Endothelial cell of umbilical vein (primary cell): ENCODE data around the gene MYOCD. TPM values are rescaled to one million over a fixed set of nuclear protein-coding genes. Genes with fewer than 3 reads are reported as not detected.

ENCODE experiments used
- BruUV-seq: library from RNA; stranded (reverse); fragments of 400-500 nt; replicated peaks from 2 replicates; lab custom pipeline; 2021; lab: Mats Ljungman, UMichigan
- CTCF ChIA-PET: fragments of 300-600, 350-600 bp; sonication (Branson Sonifier 250); formaldehyde crosslinking; loops from one replicate; lab custom pipeline; 2021; ENCODE audit warnings: antibody characterized with exemption, inconsistent platforms; lab: Charles Lee
- POLR2A ChIA-PET: fragments of 300-600, 350-600 bp; sonication (Branson Sonifier 250); formaldehyde crosslinking; loops from one replicate; lab custom pipeline; 2021; ENCODE audit warnings: antibody characterized with exemption, inconsistent platforms; lab: Charles Lee
- DNase-seq: peaks from one replicate; pipeline ENCODE4 v3.0.0-alpha.2; 2011; ENCODE audit warnings: low read depth, low spot score
- FAIRE-seq: peaks from 2 replicates; lab custom pipeline; 2011; peaks lifted over from hg19 to GRCh38; lab: Jason Lieb, UNC
- H2AFZ ChIP-seq: 2 replicates; pipeline ENCODE4 v1.6.0; 2012; ENCODE audit warnings: low read depth, low read length, control low read depth, inconsistent platforms
- H3K27ac ChIP-seq: 2 replicates; pipeline ENCODE4 v1.5.1; 2011; ENCODE audit warnings: low read depth, mild to moderate bottlenecking, control low read depth, low read length, moderate library complexity; ENCODE audit not compliant: insufficient read depth
- H3K27me3 ChIP-seq, 2 experiments: 2 replicates each; pipeline versions ENCODE4 v1.6.0 to v1.6.1; 2011; ENCODE audit warnings: low read length in 2 of 2, mixed read lengths in 1 of 2; ENCODE audit not compliant: control insufficient read depth in 2 of 2, insufficient read depth in 2 of 2
- H3K36me3 ChIP-seq, 2 experiments: 2 replicates in 1 of 2; 3 replicates in 1 of 2; pipeline ENCODE4 v1.5.1; 2011; ENCODE audit warnings: low read length in 2 of 2, mild to moderate bottlenecking in 1 of 2, moderate library complexity in 1 of 2; ENCODE audit not compliant: control insufficient read depth in 2 of 2, insufficient read depth in 2 of 2; ENCODE audit errors: extremely low read depth in 1 of 2
- H3K4me1 ChIP-seq: 3 replicates; pipeline ENCODE4 v1.5.1; 2011; ENCODE audit warnings: mild to moderate bottlenecking, low read length; ENCODE audit not compliant: control insufficient read depth, insufficient read depth; ENCODE audit errors: extremely low read depth
- H3K4me2 ChIP-seq: 2 replicates; pipeline ENCODE4 v1.6.1; 2011; ENCODE audit warnings: low read length, control low read depth, mixed read lengths; ENCODE audit not compliant: insufficient read depth
- H3K4me3 ChIP-seq, 3 experiments: fragments of 200-600 bp in 1 of 3; sonication (generic), shearing (Covaris generic) in 1 of 3; replicated peaks in 1 of 3; 2 replicates each; pipeline ENCODE4 v1.5.1; 2011 to 2016; ENCODE audit warnings: control low read depth in 3 of 3, low read length in 3 of 3, mild to moderate bottlenecking in 2 of 3, inconsistent platforms in 1 of 3, low read depth in 1 of 3, moderate library complexity in 1 of 3; ENCODE audit not compliant: insufficient read depth in 1 of 3
- H3K79me2 ChIP-seq: 2 replicates; pipeline ENCODE4 v1.6.0; 2012; ENCODE audit warnings: low read length, inconsistent platforms; ENCODE audit not compliant: control insufficient read depth, insufficient read depth
- H3K9ac ChIP-seq: replicated peaks from 2 replicates; pipeline ENCODE3; 2011; ENCODE audit warnings: low read length, control low read depth; ENCODE audit not compliant: insufficient read depth; ENCODE audit errors: extremely low read depth
- H3K9me1 ChIP-seq: replicated peaks from 3 replicates; pipeline ENCODE4 v1.6.0; 2011; ENCODE audit warnings: mild to moderate bottlenecking, low read length; ENCODE audit not compliant: control insufficient read depth, insufficient read depth; ENCODE audit errors: extremely low read depth
- H3K9me3 ChIP-seq: replicated peaks from 2 replicates; pipeline ENCODE4 v1.5.1; 2012; ENCODE audit warnings: low read length, inconsistent platforms; ENCODE audit not compliant: control insufficient read depth, insufficient read depth
- H4K20me1 ChIP-seq: replicated peaks from 2 replicates; pipeline ENCODE3; 2011; ENCODE audit warnings: mild to moderate bottlenecking, low read length; ENCODE audit not compliant: control insufficient read depth, insufficient read depth; ENCODE audit errors: extremely low read depth
- CTCF ChIP-seq, 2 donors: IDR thresholded peaks; 1 replicate in 1 of 2; 2 replicates in 1 of 2; pipeline ENCODE4 v1.5.1; 2011; ENCODE audit warnings: low read length in 2 of 2, mild to moderate bottlenecking in 2 of 2, moderate library complexity in 2 of 2, control low read depth in 1 of 2, inconsistent platforms in 1 of 2, low read depth in 1 of 2; ENCODE audit not compliant: insufficient read depth in 1 of 2; ENCODE audit errors: extremely low read depth in 1 of 2
- EZH2 ChIP-seq: IDR thresholded peaks from 2 replicates; pipeline ENCODE4 v1.6.1; 2012; ENCODE audit warnings: borderline replicate concordance, low read depth, mild to moderate bottlenecking, moderate library complexity, low read length, inconsistent platforms; ENCODE audit not compliant: severe bottlenecking
- FOS ChIP-seq: IDR thresholded peaks from 2 replicates; pipeline ENCODE4 v1.6.1; 2011; ENCODE audit warnings: mild to moderate bottlenecking, low read length, moderate library complexity, borderline replicate concordance; ENCODE audit not compliant: insufficient read depth
- GATA2 ChIP-seq: IDR thresholded peaks from 2 replicates; pipeline ENCODE4 v1.7.0; 2011; ENCODE audit warnings: low read depth, mild to moderate bottlenecking, moderate library complexity, mixed read lengths, low read length; ENCODE audit not compliant: insufficient read length, insufficient read depth
- JUN ChIP-seq: IDR thresholded peaks from 2 replicates; pipeline ENCODE4 v1.6.1; 2011; ENCODE audit warnings: borderline replicate concordance, low read depth; ENCODE audit not compliant: insufficient read length, insufficient read depth
- MAX ChIP-seq: IDR thresholded peaks from 2 replicates; pipeline ENCODE4 v1.6.1; 2011; ENCODE audit not compliant: insufficient read depth, insufficient read length
- MYC ChIP-seq: IDR thresholded peaks from one replicate; pipeline ENCODE4 v1.6.1; 2011; ENCODE audit warnings: mild to moderate bottlenecking, low read depth, low read length
- POLR2A ChIP-seq: IDR thresholded peaks from 2 replicates; pipeline ENCODE4 v1.6.1; 2012; ENCODE audit warnings: low read depth, mild to moderate bottlenecking, control low read depth, low read length
- POLR2AphosphoS5 ChIP-seq: IDR thresholded peaks from 2 replicates; pipeline ENCODE4 v1.6.1; 2012; ENCODE audit warnings: low read depth, mild to moderate bottlenecking, control low read depth, low read length, moderate library complexity; ENCODE audit not compliant: insufficient read depth
- dilution Hi-C: fragments of 300-500 bp; cut with MboI; formaldehyde crosslinking; loops from one replicate; pipeline ENCODE4 v1.15.0; 2019; ENCODE audit warnings: low sequenced_read_pairs; ENCODE audit not compliant: extremely low pct_ligation_motif_present
- intact Hi-C: fragments of 100-400 bp; cut with micrococcal nuclease; formaldehyde crosslinking; loops from one replicate; pipeline ENCODE4 v1.10.0; 2022
- polyA plus RNA-seq, 4 experiments: library from polyadenylated mRNA; depleted of rRNA in 3 of 4; stranded (reverse) in 3 of 4; unstranded in 1 of 4; fragments of >200 nt; gene quantifications; 2 replicates each; pipeline versions ENCODE4 v1.2.1 to v1.2.3, GENCODE V29; 2011 to 2012; ENCODE audit warnings: missing spikeins in 1 of 4
- total RNA-seq: library from RNA; stranded (reverse); gene quantifications from 2 replicates; pipeline ENCODE4 v1.2.3, GENCODE V29; 2021

MYOCD gene
- total and polyA plus RNA-seq, 2 donors (not counting 3 experiments of a cell fraction or from before 2014, with no cell fraction given): not detected

- ChIA-PET CTCF (no interaction called here), POLR2A (no interaction called here)
- no peaks in the 10 kb centered on the region for H3K79me2 ChIP-seq
- H3K4me3 ChIP-seq: no peak overlapping the region
- no peak overlapping the region for H3K27ac ChIP-seq
- H3K36me3 ChIP-seq: no peaks in the 10 kb centered on the region
- no peaks in the 10 kb centered on the region for H3K9me1 ChIP-seq
- no TSS peak for BruUV-seq
- TF ChIP-seq MAX (no peak), POLR2A (no peak), POLR2AphosphoS5 (no peak), EZH2 (no peak), CTCF (IDR thresholded peaks at IDR 0.05; ENCODE audit: extremely low read depth in 1 of 2, insufficient read depth in 1 of 2, low read depth in 1 of 2, low read length in 2 of 2) (no peak), JUN (no peak), GATA2 (no peak), FOS (no peak), MYC (no peak)
- H3K9ac ChIP-seq: no peak overlapping the region
- H2AFZ ChIP-seq: no peak overlapping the region
- no peaks in the 10 kb centered on the region for H3K4me1 ChIP-seq
- H3K4me2 ChIP-seq: no peak overlapping the region
- dilution Hi-C loops: no loop called here
- H3K27me3 ChIP-seq: peaks cover 3 to 4% of the 10 kb centered on the region in 2 experiments
- DNase-seq: no peak
- H4K20me1 ChIP-seq: no peaks in the 10 kb centered on the region
- no peaks in the 10 kb centered on the region for H3K9me3 ChIP-seq
- no peak for FAIRE-seq
- intact Hi-C loops: no loop called here
Observed at GRCh38 chr17:12659500-12659899, 6.2 kb upstream of the MYOCD start.
